ENCODE results near the gene MYO10.

Gene MYO10

GRCh38 chr5:16913187-16914107 is 22.6 kb downstream of the MYO10 start:
- DNase-seq = no peak

- no peak for DNase-seq
Observed at GRCh38 chr5:16912080-16912479, 24.0 kb downstream of the MYO10 start.

- no peak for DNase-seq
Observed at GRCh38 chr5:16909464-16909863, 26.6 kb downstream of the MYO10 start.

GRCh38 chr5:16907270-16907669 is 28.8 kb downstream of the MYO10 start:
- DNase-seq = no peak

- no peak for DNase-seq
Observed at GRCh38 chr5:16906255-16906654, 29.8 kb downstream of the MYO10 start.

GRCh38 chr5:16903480-16904300 is 32.4 kb downstream of the MYO10 start:
- DNase-seq = no peak

- no peak for DNase-seq
Observed at GRCh38 chr5:16902846-16903245, 33.2 kb downstream of the MYO10 start.

- DNase-seq = no peak
Observed at GRCh38 chr5:16901021-16901644, 35.0 kb downstream of the MYO10 start.

GRCh38 chr5:16899171-16899570 is 36.9 kb downstream of the MYO10 start:
- DNase-seq = no peak

- no peak for DNase-seq
Observed at GRCh38 chr5:16897800-16898199, 38.3 kb downstream of the MYO10 start.

- no peak for DNase-seq
Observed at GRCh38 chr5:16897284-16897704, 38.8 kb downstream of the MYO10 start.

- DNase-seq = no peak
Observed at GRCh38 chr5:16896767-16897166, 39.3 kb downstream of the MYO10 start.

- no peak for DNase-seq
Observed at GRCh38 chr5:16894236-16895057, 41.6 kb downstream of the MYO10 start.

- no peak for DNase-seq
Observed at GRCh38 chr5:16891033-16891432, 45.1 kb downstream of the MYO10 start.

GRCh38 chr5:16889972-16890519 is 46.0 kb downstream of the MYO10 start:
- no peak for DNase-seq

- no peak for DNase-seq
Observed at GRCh38 chr5:16889203-16889971, 46.7 kb downstream of the MYO10 start.

- DNase-seq = no peak
Observed at GRCh38 chr5:16888694-16889124, 47.4 kb downstream of the MYO10 start.

- DNase-seq = no peak
Observed at GRCh38 chr5:16886793-16887345, 49.2 kb downstream of the MYO10 start.

- no peak for DNase-seq
Observed at GRCh38 chr5:16886366-16886736, 49.7 kb downstream of the MYO10 start.

- no peak for DNase-seq
Observed at GRCh38 chr5:16885635-16886365, 50.3 kb downstream of the MYO10 start.

Measured in NK-92 treated with Interleukin-12 subunit alpha and Interleukin-12 subunit beta, amount 100 ng/mL, for 24 hours (cell line).